A673 (cell line): Measurements from ENCODE around the gene PSMD3.

Source experiments
- CTCF ChIP-seq: fragments of 300-800, 200-600 bp; sonication (generic); conservative IDR thresholded peaks from 2 replicates; pipeline ENCODE4 v1.5.1; 2017; ENCODE audit warnings: low read depth, mild to moderate bottlenecking, antibody characterized with exemption, low read length, moderate library complexity, mixed read lengths
- EZH2 ChIP-seq: fragments of 200-600 bp; sonication (generic); IDR thresholded peaks from 2 replicates; pipeline ENCODE4 v1.6.1; 2017; ENCODE audit warnings: borderline replicate concordance, low read depth, mild to moderate bottlenecking, mixed read lengths, antibody characterized with exemption, low read length; ENCODE audit not compliant: poor library complexity, severe bottlenecking

GRCh38 chr17:40018211-40019121, 37.9 kb downstream of the PSMD3 start:
- TF ChIP-seq CTCF (no peak), EZH2 (no peak)
